Cardiac muscle cell (in vitro differentiated cells and primary cell): ENCODE measurements around the gene KSR1. TPM values are rescaled to one million over a fixed set of nuclear protein-coding genes. Genes with fewer than 3 reads are reported as not detected.

Experiments
- DNase-seq, 2 donors: peaks; one replicate each; pipeline versions ENCODE4 v3.0.0 to v3.0.0-alpha.2; 2010 to 2017; ENCODE audit warnings: low read depth in 1 of 2, low spot score in 1 of 2
- H3K27ac ChIP-seq: fragments of 200-600 bp; sonication (generic); 2 replicates; pipeline ENCODE4 v1.5.1; 2016
- H3K27me3 ChIP-seq: fragments of 200-600 bp; sonication (generic); 2 replicates; pipeline ENCODE4 v1.6.0; 2016; ENCODE audit warnings: control low read depth
- H3K36me3 ChIP-seq: fragments of 200-600 bp; sonication (generic); 2 replicates; pipeline ENCODE4 v1.5.1; 2016; ENCODE audit warnings: control low read depth
- H3K4me1 ChIP-seq: fragments of 200-600 bp; sonication (generic); 2 replicates; pipeline ENCODE4 v1.8.1; 2017; ENCODE audit warnings: low read depth, mild to moderate bottlenecking, mixed run types
- H3K4me3 ChIP-seq: fragments of 200-600 bp; sonication (generic); 2 replicates; pipeline ENCODE4 v1.5.1; 2016; ENCODE audit warnings: mild to moderate bottlenecking
- H3K9me3 ChIP-seq: fragments of 200-600 bp; sonication (generic); 2 replicates; pipeline ENCODE4 v1.5.1; 2017; ENCODE audit warnings: low read depth, mild to moderate bottlenecking, control low read depth
- CTCF ChIP-seq: IDR thresholded peaks from 2 replicates; pipeline ENCODE4 v1.5.1; 2012; ENCODE audit warnings: low read depth, mild to moderate bottlenecking, low read length
- polyA plus RNA-seq: library from polyadenylated mRNA; unstranded; fragments of >200 nt; fragmentation: Nextera tagmentation; extraction: Ambion mirVana; gene quantifications from 2 replicates; pipeline ENCODE4 v1.2.1, GENCODE V29; 2016
- total RNA-seq: library from RNA; depleted of rRNA; stranded (reverse); fragments of >200 nt; gene quantifications from 2 replicates; pipeline ENCODE4 v1.2.3, GENCODE V29; 2016

KSR1 gene
- total and polyA plus RNA-seq, 2 experiments from 2014 or later, result 15.7 to 29.0 TPM

DNA sequence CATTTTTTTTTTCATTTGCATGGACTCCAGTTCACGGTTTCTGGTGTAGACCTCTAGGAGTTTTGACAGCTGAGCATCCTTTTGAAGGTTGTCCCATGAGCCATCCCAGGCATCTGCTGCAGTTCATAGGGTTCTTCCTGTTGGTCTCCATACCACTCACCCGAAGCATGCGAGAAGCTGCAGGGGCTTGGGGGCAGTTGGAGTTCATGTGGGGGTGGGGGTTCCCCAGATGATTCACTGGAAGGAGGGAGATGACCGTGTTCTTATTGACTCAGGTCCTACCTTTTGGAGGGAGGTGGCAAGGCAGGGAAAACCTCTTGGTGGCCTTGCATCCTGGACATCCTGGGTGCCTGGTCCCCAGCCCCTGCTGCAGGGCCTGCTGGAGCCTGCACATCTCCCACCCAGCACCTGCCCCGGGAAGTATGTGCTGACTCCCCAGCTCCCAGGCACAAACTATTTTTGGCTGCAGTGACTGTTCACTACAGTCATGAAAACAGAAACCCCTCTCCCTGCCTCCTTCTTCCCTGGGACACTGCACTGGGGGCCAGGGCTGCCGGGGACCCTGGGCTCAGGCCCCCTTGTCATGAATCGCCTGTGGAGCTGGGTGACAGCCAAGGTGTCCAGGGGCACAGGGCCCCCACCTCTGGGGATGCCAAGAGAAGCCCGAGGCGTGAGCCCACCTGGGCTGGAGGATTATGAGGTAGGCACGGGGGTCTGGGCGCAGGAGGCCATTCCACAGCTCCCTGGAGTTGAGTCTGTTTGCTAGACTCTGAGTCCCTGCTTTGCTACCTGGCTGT lies 109.8 kb downstream of the KSR1 start:
- Histone ChIP-seq H3K4me3 (no peak overlapping the region), H3K27ac (peak overlapping the region; percentile 84), H3K27me3 (no peaks in the 10 kb centered on the region), H3K4me1 (peaks cover 22% of the 10 kb centered on the region), H3K9me3 (no peaks in the 10 kb centered on the region), H3K36me3 (no peaks in the 10 kb centered on the region)
- no peak for TF ChIP-seq CTCF
- no peak for DNase-seq

DNA sequence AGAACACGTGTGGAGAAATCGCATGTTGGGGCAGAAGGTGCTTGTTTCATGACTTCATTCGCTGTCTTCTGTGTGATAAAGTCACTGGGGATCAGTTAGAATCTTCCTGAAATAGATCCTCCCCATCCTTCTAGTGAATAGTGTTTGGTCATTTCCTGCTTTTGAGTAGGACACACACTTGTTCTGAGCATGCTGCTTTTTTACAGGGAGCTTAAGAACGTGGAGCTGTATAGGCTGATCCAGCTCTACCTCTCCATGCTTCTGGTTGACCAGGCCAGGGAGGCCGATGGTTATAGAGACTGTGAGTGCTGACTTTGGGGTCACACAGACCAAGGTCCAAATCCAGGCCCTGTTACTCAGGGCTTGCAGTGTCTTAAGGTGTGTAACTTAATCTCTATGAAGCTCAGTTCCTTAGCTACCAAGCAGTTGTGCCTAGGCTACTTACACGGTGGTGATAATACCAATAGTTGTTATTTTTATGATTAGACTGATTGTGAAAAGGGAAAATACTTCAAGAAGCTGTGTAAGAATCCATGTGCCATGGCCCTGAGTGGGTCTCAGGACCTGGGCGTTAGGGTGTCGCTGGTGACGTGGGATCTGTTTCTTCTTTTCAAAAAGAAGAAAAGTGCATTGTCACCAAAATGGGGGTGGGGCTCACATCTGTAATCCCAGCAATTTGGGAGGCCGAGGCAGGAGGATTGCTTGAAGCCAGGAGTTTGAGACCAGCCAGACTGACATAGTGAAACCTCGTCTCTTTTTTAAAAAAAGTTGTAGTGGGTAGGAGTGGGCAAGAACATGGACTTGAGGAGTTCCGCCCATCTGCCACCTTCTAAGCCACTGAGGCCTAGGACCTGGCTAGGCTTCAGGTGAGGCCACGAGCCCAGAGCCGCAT lies 110.7 kb downstream of the KSR1 start:
- H3K36me3 ChIP-seq, result no peaks in the 10 kb centered on the region
- TF ChIP-seq CTCF, result no peak
- peaks cover 31% of the 10 kb centered on the region for H3K4me1 ChIP-seq
- H3K27ac ChIP-seq, result peak overlapping the region; percentile 84
- DNase-seq, result no peak
- no peak overlapping the region for H3K4me3 ChIP-seq
- H3K9me3 ChIP-seq, result no peaks in the 10 kb centered on the region
- H3K27me3 ChIP-seq, result no peaks in the 10 kb centered on the region

- TF ChIP-seq CTCF, result no peak
- Histone ChIP-seq H3K27me3 (no peaks in the 10 kb centered on the region), H3K4me1 (peaks cover 35% of the 10 kb centered on the region), H3K4me3 (no peak overlapping the region), H3K27ac (no peak overlapping the region), H3K9me3 (no peaks in the 10 kb centered on the region), H3K36me3 (no peaks in the 10 kb centered on the region)
- DNase-seq, result no peak
Measured at GRCh38 chr17:27567563-27567859, 111.3 kb downstream of the KSR1 start.

- DNase-seq, result no peak
- Histone ChIP-seq H3K4me3 (no peak overlapping the region), H3K36me3 (no peaks in the 10 kb centered on the region), H3K9me3 (no peaks in the 10 kb centered on the region), H3K27ac (no peak overlapping the region), H3K4me1 (peaks cover 41% of the 10 kb centered on the region), H3K27me3 (no peaks in the 10 kb centered on the region)
- no peak for TF ChIP-seq CTCF
Measured at GRCh38 chr17:27568216-27568615, 112.0 kb downstream of the KSR1 start.

DNA sequence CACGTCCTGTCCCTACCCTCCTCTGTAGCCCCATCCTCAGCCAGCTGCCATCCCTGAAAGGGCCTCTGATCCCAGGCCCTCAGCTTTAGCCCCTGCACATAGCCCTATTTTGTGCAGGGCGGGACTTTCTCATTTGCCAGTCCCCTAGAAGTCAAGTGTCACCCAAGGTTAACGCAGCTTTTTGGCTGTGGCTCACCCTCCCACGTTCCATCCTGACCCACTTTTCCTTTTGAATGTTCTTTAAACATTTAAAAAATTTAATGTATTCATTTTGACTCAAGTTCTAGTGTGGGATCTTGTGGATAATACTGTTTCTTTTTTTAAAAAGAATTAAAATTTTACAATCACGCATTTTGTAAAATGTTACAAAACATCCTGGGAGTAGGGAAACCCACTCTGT lies 112.6 kb downstream of the KSR1 start:
- H3K36me3 ChIP-seq, result no peaks in the 10 kb centered on the region
- H3K4me1 ChIP-seq, result peaks cover 47% of the 10 kb centered on the region
- H3K27me3 ChIP-seq, result no peaks in the 10 kb centered on the region
- no peak for DNase-seq
- H3K27ac ChIP-seq, result no peak overlapping the region
- no peaks in the 10 kb centered on the region for H3K9me3 ChIP-seq
- no peak for TF ChIP-seq CTCF
- H3K4me3 ChIP-seq, result no peak overlapping the region
